ENCODE measurements around the gene PTBP2.

DNA sequence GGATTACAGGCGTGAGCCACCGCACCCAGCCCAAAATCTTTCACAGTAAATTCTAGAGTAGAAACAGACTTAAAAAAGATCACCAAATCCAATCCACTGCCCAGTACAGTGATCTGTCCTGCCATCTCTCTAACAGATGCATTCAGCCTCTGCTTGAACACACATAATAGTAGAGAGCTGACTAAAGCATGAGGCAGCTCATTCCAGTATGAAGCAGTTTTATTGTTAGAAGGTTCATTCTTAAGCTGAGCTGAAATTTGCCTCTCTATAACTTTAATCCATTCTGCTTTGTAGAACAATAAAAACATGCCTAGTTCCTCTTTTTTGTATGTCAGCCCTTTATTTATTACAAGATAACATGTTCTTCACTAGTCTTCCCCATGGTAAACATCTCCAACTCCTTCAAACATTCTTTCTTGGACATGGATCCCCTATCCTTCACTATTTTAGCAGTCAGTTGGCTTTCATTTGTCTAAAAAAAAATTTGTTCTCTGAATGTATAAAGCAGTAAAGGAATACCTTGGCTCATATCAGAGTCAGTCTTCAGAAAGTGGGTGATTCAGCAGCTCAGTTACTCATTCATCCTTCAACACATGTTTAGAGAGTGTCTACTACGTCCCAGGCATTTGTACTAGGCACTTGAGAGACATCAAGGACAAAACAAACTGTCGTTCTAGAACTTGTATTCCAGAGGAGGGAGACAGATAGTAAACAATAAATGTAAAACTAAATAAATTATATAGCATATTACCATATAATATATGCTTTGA lies 10.7 kb upstream of the PTBP2 start:
- TF ChIP-seq POLR2AphosphoS5 (IDR thresholded peaks at IDR 0.05) (no peak), POLR2A (IDR thresholded peaks at IDR 0.05) (no peak), EP300 (IDR thresholded peaks at IDR 0.05) (no peak)
- TF ChIP-seq, protein P1, sequence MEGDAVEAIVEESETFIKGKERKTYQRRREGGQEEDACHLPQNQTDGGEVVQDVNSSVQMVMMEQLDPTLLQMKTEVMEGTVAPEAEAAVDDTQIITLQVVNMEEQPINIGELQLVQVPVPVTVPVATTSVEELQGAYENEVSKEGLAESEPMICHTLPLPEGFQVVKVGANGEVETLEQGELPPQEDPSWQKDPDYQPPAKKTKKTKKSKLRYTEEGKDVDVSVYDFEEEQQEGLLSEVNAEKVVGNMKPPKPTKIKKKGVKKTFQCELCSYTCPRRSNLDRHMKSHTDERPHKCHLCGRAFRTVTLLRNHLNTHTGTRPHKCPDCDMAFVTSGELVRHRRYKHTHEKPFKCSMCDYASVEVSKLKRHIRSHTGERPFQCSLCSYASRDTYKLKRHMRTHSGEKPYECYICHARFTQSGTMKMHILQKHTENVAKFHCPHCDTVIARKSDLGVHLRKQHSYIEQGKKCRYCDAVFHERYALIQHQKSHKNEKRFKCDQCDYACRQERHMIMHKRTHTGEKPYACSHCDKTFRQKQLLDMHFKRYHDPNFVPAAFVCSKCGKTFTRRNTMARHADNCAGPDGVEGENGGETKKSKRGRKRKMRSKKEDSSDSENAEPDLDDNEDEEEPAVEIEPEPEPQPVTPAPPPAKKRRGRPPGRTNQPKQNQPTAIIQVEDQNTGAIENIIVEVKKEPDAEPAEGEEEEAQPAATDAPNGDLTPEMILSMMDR (IDR thresholded peaks at IDR 0.05): no peak

Measured in stomach (tissue), 4 donors.